Stimulated activated CD4-positive, alpha-beta T cell treated with anti-CD3 and anti-CD28 coated beads, Interleukin-1b, Interleukin-23, amount 100 ng/mL, for 4 hours (primary cell): ENCODE data around the gene PTBP2.
"Not testable (repeated sequence)": the region's sequence is repeated elsewhere in the genome, so short reads cannot be mapped to it uniquely, and the experiment has no call there.

Experiments
- DNase-seq, 2 donors: peaks; one replicate each; pipeline ENCODE4 v3.0.0-alpha.2; 2020; ENCODE audit warnings: low read depth in 2 of 2

PTBP2 gene

DNA sequence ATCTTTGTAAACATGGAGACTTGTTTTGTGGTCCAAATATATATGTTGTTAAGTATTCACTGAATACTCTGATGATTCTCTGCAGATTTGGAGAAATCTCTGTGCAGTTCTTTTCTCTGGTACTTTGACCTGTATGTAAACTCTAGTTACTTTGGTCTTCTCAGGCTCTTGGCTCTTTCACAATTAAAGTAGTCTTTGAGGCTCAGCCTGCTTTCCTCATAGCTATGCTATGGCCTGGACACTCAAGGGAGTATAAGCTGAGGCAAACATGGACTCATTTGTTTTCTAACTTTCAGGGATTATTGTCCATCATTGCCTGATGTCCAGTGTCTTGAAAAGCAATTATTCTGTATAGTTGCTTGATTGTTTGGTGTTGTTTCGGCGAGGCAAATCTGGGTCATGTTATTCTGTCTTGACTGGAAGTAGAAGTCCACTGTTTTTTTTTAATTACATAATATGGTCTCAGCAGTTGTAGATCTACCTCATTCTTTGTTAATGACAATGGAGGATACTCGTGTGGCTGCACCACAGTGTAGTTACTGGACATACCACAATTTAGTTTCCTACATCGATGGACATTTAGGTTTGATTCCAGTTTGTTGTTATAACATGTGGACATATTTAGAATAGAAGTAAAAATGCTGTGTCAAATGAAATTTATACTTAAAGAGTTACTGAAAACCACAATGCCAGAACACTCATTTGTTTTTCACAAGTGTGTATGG is 9.2 kb downstream of the PTBP2 start:
- no peak for DNase-seq

DNA sequence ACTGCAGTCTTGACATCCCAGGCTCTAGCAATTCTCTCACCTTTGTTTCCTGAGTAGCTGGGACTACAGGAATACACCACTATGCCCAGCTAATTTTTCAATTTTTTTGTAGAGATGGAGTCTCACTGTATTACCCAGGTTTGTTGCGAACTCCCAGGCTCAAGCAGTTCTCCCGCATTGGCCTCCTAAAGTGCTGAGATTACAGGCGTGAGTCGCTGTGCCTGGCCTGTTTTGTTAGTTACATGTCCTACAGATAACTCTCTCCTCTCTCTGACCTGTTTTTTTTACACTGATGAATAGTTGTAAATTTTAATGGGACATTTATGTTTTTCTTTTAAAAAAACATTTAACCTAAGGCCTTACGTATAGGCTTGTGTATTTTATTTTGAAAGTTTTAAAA is 19.8 kb downstream of the PTBP2 start:
- no peak for DNase-seq

DNA sequence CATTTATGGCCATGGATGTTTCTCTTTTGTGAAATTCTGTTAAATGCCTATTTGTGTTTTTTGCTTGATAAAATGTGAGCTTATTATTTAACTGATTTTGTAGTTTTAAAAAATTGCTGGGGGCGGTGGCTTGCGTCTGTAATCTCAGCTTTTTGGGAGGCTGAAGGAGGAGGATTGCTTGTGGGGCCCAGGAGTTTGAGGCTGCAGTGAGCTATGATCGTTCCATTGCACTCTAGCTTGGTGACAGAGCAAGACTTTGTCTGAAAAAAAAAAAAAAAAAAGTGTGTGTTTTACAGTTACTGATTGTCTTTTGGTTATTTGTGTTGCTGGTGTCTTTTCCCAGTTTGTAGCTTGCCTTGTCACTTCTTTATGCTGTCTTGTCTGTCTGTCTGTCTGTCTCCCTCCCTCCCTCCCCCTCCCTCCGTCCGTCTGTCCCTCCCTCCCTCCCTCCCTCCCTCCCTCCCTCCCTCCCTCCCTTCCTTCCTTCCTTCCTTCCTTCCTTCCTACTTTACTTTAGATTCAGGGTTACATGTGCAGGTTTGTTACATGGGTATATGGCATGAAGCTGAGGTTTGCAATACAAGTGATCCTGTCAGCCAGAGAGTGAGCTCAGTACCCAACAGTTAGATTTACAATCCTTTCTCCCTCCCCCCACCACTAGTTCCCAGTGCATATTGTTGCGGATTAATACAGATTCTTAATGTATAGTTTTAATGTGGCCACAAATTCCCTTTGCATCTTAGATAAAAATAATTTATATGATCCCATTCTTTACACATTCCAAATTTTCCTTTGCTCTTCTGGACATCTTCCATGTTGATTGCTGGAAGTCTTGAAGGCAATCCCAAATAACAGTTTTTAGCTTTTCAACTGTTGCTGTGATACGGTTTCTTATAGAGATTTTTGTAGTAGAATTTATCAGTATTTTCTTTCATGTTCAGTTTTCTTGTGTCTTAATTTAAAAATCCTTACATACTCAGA is 25.1 kb downstream of the PTBP2 start:
- DNase-seq: no peak

DNA sequence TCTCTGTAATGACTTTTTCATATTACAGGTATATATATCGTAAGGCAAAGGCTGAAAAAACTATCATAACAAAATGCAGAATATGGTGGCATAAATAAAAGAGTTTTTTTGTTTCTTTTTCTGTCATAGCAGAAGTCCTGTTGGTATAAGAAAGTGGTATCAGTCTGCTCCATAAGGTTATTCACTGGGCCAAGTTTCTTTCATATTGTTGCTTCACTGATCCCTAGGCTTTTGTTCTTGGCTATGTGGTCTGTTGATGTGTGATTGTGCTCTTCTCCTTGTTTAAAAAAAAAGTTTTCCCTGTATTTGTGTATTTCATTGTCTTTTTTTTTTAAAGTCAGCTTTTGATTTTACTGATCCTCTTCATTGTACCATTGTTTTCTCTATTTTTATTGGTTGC is 26.0 kb downstream of the PTBP2 start:
- DNase-seq: no peak

DNA sequence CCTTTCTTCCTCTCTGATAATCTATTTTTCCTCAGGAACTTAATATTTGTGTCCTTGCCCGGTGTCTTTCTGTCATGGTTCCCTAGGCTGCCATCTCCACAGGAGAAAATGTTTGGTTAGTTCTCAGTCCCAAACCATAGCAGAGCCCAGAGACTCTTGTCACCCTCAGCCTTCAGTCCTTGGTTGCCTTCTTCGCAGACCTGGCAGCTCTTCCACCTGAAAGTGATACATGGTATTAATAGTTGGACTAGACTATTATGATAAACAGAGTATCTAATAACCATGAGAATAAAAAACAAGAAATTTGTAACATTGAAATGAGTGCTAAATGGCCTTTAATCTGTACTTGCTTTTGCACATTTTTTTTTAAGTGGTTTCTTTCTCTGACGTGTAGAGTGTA is 26.5 kb downstream of the PTBP2 start:
- no peak for DNase-seq

DNA sequence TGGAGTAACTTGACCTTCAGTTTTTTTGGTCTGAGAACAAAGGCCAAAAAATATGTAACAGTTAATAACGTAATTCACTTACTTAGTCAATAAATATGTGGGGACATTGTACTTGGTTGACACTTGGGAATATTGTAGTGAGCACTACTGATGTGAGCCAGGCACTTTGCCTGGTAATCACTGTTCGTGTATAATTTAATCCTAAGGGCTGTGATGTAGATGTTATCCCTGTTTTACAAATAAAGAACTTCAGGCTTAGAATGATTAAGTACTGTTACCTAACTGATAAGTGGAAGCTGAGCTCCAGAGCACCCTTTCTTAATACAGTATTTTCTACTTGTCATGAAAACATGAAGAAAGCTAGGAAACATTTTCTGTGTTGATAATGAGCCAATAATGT is 28.0 kb downstream of the PTBP2 start:
- no peak for DNase-seq

DNA sequence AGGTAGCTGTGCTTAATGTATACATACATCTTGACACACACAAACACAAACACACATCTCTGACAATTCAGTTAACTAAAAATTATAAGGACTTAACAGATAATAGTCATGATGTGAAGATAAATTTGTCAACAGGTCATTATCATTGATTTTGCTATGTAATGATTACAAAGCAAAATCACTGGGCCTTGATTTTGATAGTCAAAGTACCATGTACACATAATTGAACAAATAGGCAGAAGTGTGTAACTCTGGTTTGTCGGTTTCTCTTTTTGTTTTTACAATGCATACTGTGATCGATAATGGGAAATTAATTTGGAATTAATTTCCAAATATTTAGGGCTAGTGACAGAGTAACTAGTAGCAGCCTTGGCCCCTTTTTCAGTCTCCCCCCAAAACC is 30.8 kb downstream of the PTBP2 start:
- DNase-seq: no peak

DNA sequence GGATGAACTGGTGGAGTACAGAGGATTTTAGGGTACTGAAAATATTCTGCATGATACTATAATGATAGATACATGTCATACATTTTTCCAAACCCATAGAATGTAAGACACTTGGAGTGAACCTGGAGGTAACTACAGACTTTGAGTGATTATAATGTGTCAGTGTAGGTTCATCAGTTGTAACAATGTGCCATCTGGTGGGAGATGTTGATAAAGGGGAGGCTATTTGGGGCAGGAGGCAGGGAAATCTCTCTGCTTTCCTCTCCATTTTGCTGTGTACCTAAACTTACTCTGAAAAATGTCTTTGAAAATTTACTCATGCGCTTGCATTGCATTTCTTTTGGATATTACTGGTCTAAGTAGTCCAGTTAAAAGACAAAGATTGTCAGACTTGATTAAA is 35.2 kb downstream of the PTBP2 start:
- DNase-seq: no peak

DNA sequence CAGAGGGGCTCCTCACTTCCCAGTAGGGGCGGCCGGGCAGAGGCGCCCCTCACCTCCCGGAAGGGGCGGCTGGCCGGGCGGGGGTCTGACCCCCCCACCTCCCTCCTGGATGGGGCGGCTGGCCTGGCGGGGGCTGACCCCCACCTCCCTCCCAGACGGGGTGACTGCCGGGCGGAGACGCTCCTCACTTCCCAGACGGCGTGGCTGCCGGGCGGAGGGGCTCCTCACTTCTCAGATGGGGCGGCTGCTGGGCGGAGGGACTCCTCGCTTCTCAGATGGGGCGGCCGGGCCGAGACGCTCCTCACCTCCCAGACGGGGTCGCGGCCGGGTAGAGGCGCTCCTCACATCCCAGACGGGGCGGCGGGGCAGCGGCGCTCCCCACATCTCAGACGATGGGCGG is 41.0 kb downstream of the PTBP2 start:
- DNase-seq: not testable (repeated sequence)

DNA sequence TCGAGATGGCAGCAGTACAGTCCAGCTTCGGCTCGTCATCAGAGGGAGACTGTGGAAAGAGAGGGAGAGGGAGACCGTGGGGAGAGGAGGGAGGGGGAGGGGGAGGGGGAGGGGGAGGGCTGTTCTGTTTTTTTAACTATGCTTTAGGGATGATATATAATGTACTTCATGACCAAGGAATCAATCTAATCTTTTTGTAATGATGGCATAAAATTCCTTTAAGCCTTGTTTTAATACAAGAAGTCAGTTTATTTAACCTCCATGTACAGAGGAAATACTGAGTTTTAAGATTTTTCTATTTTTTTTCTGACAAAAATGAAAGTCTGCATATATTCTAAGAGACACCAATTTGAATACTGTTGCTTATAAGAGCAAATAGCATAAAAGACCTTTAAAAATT is 41.9 kb downstream of the PTBP2 start:
- DNase-seq: no peak

DNA sequence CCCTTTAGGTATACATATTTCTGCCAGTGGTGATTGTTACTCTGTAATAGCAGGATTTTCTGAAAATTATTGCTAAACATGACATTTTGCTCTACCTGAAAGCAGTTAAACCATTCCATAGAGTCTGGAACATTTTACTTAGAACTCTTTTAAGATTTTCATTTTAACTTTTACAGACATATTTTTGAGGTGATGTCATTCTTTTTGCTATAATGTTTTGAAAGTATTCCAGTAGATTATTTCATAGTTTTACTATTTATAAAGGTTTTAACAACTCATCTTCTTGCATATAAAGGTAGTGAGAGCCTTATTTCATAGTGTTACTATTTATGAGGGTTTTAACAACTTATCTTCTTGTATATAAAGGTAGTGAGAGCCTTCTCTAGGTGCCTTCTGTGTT is 42.9 kb downstream of the PTBP2 start:
- DNase-seq: no peak

DNA sequence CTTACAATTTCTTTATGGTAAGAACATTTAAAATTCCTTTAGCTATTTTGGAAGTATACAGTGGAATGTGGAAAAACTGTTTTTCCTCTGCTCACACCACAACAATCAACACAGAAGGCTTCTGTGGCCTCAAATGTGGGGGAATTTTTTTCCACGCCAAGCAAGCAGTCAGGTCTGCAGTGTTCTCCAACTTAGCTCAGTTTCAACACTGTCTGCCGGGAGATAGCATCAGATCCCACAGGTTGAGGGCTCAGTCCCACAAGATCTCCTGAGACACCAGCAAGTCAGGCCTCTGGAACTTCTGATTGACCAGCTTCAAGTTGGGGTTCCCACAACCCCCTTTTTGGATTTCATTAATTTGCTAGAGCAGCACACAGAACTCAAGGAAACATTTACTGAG is 50.3 kb downstream of the PTBP2 start:
- no peak for DNase-seq

DNA sequence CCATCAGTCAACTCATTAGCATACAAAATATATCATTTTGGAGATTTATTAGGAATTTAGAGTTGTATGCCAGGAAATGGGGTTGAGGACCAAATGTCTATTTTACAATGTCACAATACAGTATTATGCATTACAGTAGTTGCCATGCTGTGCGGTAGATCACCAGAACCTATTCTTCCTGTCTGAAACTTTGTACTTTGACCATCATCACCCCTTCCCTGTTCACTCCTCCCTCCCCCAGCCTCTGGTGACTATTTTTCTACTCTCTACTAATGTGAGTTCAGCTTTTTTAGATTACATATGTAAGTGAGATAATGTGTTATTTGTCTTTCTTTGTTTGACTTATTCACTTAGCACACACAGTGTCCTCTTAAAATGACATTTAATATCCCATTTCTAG is 50.8 kb downstream of the PTBP2 start:
- no peak for DNase-seq

DNA sequence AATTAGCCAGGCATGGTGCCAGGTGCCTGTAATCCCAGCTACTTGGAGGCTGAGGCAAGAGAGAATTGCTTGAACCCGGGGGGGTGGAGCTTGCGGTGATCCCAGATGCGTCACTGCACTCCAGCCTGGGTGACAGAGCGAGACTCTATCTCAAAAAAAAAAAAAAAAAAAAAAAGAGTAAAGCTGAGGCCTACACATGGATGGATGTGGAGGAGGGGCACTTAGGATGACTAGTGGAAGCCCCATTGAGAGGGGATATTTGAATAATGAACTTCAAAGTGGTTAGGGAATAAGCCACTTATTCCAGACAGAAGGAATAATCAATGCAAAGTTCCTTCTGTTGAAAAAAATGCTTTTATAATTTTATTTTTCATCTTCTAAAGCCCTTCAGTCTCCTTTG is 51.4 kb downstream of the PTBP2 start:
- DNase-seq: no peak

DNA sequence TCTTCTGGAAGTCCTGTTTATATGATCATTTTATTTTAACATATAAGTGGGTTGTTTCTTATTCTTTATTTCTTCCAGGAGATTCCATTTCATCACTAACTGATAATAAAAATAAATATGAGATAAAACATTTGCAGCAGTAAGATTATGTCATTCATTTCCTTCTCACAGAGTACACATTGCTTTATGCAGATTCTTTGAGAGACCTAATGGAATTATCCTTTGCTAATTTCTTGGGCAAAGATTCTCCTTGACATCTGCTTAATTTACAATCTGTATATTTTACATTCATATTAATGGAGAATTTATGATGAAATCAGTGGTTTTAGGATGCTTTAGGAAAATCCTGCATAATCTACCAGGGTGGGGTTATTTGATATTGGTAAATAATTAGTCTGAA is 60.6 kb downstream of the PTBP2 start:
- DNase-seq: no peak

DNA sequence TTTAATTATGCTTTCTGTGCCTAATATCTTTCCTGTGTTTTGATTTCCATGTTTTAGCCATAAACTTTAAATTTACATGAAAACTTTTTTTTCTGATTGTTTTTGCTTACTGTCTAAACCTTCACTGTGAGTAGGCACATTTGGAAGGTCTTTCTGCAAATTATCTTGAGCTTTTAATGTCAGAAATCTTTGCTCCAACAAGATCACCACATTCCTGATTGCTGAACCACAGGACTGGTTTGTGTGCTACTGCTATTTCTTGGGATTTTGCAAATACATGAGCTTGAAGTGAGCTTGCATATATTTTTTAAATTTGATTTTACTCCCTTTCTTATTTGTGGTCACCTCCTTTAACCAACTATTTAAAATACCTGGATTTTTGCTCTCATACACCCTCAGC is 61.3 kb downstream of the PTBP2 start:
- DNase-seq: no peak

DNA sequence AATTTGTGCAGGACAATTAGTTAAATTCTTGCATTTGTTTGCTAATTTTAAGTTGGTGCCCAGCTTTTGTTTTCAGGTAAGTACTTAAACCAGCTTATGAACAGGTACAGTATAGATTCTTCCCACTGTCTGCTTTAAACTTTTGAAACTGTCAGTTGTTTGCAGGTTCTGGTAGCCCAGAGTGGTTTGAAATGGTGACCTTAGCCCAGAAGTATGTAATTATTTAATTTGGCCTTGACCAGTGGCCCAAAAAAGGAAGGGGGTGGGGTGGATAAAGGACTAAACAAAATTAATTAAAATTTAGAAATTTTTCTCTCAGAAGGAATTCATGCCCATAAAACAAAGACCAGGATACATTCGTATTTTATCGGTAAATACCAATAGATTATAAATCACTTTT is 69.0 kb downstream of the PTBP2 start:
- DNase-seq: no peak

DNA sequence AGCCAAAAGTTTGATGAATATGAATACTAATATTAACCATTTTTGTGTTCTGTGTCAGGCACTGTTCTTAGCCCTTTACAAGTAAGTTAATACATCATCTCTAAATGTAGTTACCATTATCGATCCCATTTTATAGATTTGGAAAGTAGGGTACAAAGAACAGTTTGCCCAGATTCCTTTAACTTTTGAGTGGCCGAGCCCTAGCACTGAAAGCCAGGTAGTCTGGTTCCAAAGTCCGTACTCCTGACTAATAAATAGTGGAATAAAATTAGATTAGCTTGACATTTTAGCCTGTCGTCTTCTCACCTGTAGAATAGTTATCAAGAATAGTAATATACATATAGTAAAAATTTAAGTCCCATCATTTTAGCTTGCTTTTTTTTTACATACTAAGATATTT is 70.6 kb downstream of the PTBP2 start:
- no peak for DNase-seq

DNA sequence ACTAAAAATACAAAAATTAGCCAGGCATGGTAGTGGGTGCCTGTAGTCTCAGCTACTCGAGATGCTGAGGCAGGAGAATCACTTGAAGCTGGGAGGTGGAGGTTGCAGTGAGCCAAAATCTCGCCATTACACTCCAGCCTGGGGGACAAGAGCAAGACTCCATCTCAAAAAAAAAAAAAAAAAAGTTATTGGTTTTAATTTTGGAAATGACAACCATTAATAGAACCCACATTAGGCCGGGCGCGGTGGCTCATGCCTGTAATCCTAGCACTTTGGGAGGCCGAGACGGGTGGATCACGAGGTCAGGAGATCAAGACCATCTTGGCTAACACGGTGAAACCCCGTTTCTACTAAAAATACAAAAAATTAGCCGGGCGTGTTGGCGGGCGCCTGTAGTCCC is 80.1 kb downstream of the PTBP2 start:
- DNase-seq: not testable (repeated sequence)

DNA sequence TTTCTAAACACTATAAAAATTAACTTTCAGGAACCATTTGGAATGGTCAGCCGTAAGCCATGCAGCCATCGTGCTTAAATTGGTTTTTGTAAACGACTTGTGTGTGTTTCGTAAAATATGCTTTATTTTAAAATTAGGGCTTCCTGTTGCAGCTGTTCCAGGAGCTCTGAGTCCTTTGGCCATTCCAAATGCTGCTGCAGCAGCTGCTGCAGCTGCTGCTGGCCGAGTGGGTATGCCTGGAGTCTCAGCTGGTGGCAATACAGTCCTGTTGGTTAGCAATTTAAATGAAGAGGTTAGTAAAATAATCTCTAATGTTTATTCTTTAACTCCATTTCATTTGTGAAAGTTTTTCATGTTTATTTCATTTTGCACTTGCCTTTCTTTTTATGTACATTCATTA is 83.1 kb downstream of the PTBP2 start:
- no peak for DNase-seq

DNA sequence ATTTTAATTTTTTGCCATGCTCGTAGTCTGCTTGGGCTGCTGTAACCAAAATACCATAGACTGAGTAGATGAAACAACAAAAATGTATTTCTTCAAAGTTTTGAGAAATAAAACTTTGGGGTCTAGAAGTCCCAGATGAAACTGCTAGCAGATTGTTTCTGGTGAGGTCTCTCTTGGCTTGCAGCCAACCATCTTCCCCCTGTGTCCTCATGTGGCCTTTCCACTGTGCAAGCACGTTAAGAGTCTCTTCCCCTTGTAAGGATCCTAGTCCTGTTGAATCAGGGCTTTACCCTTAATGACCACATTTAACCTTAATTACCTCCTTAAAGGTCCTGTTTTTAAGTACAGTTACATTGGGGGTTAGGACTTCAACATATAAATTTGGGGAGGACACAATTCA is 86.6 kb downstream of the PTBP2 start:
- no peak for DNase-seq

DNA sequence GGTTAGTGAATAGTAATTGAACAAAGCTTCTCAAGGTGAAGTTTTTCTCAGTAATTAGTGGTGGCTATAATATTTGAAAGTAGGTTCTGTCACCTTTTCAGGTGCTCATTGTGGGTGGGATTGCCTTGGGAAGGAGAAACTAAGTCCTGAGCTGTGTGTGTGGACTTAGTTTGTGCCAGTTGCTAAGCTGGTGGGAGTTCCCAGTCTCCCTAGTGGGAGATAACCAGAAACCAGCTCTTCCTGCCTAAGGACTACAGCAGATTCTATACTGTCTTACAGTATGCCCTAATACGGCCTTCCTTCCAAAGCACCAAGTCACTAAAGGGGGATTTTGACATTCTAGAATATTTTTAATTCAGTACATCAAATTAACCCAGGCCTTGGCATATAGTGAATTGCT is 94.3 kb downstream of the PTBP2 start:
- DNase-seq: no peak

DNA sequence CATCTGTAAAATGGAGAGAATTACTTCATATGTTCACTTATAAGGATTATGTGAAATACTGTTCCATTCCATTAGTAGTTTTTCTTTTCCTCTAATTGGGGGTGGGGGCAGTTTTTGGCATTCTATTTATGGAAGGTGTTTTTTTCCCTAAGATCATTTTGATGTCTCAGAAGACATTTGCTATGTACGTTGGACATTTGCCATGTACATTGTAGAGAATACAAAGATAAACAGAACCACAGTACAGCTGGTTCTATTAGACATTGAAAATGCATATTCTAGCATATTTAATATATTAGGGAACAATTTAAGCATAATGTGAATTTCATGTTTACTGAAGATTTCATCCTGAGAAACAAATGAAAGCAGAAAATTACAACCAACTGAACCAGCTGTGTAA is 98.5 kb downstream of the PTBP2 start:
- no peak for DNase-seq
